Liver (tissue), 9 donors: ENCODE results near the gene KCNQ1. TPM values are rescaled to one million over a fixed set of nuclear protein-coding genes. Genes with fewer than 3 reads are reported as not detected.

Source experiments
- DNase-seq: peaks from one replicate; pipeline ENCODE4 v3.0.0-alpha.2; 2017; ENCODE audit warnings: low spot score
- H3K27ac ChIP-seq, 2 donors: one replicate each; pipeline ENCODE4 v1.7.0; 2013; ENCODE audit warnings: inconsistent platforms in 2 of 2, low read length in 2 of 2, control low read depth in 1 of 2, low read depth in 1 of 2, mild to moderate bottlenecking in 1 of 2
- H3K27me3 ChIP-seq, 4 donors: one replicate each; pipeline versions ENCODE4 v1.6.1 to v1.7.0; 2013; ENCODE audit warnings: low read length in 3 of 4, inconsistent platforms in 1 of 4, mild to moderate bottlenecking in 1 of 4, moderate library complexity in 1 of 4; ENCODE audit not compliant: control insufficient read depth in 4 of 4, insufficient read depth in 4 of 4
- H3K36me3 ChIP-seq, 4 donors: one replicate each; pipeline versions ENCODE4 v1.6.1 to v1.7.0; 2013; ENCODE audit warnings: low read length in 3 of 4, mild to moderate bottlenecking in 3 of 4, low read depth in 1 of 4, moderate library complexity in 1 of 4; ENCODE audit not compliant: control insufficient read depth in 4 of 4, insufficient read depth in 3 of 4
- H3K4me1 ChIP-seq, 4 donors: one replicate each; pipeline versions ENCODE4 v1.6.1 to v1.7.0; 2013; ENCODE audit warnings: low read length in 3 of 4, mild to moderate bottlenecking in 3 of 4, moderate library complexity in 1 of 4; ENCODE audit not compliant: control insufficient read depth in 4 of 4, insufficient read depth in 4 of 4
- H3K4me3 ChIP-seq, 3 donors: one replicate each; pipeline versions ENCODE4 v1.6.1 to v1.7.0; 2013; ENCODE audit warnings: low read length in 3 of 3, control low read depth in 1 of 3, low read depth in 1 of 3, mild to moderate bottlenecking in 1 of 3
- H3K9ac ChIP-seq, 2 donors: one replicate each; pipeline ENCODE4 v1.7.0; 2013; ENCODE audit warnings: low read length in 2 of 2, mild to moderate bottlenecking in 2 of 2, moderate library complexity in 2 of 2, control low read depth in 1 of 2, low read depth in 1 of 2
- H3K9me3 ChIP-seq, 4 donors: one replicate each; pipeline versions ENCODE4 v1.6.1 to v1.7.0; 2013; ENCODE audit warnings: low read length in 3 of 4; ENCODE audit not compliant: control insufficient read depth in 4 of 4
- EGR1 ChIP-seq, 2 donors: IDR thresholded peaks; 2 replicates each; pipeline ENCODE4 v1.6.1; 2016 to 2018; ENCODE audit warnings: antibody characterized with exemption in 2 of 2, low read depth in 2 of 2
- FOXA1 ChIP-seq: IDR thresholded peaks from 2 replicates; pipeline ENCODE4 v1.6.1; 2016; ENCODE audit warnings: antibody characterized with exemption
- FOXA2 ChIP-seq: IDR thresholded peaks from 2 replicates; pipeline ENCODE4 v1.6.1; 2016; ENCODE audit warnings: antibody characterized with exemption
- GABPA ChIP-seq, 2 donors: IDR thresholded peaks in 1 of 2; conservative IDR thresholded peaks in 1 of 2; 2 replicates each; pipeline ENCODE4 v1.6.1; 2016; ENCODE audit warnings: antibody characterized with exemption in 2 of 2, mild to moderate bottlenecking in 1 of 2, moderate library complexity in 1 of 2
- HNF4A ChIP-seq, 2 donors: conservative IDR thresholded peaks; 2 replicates each; pipeline ENCODE4 v1.6.1; 2016; ENCODE audit warnings: antibody characterized with exemption in 2 of 2, mild to moderate bottlenecking in 2 of 2
- HNF4G ChIP-seq: IDR thresholded peaks from 2 replicates; pipeline ENCODE4 v1.6.1; 2016; ENCODE audit warnings: antibody characterized with exemption
- JUND ChIP-seq, 2 donors: IDR thresholded peaks; 2 replicates each; pipeline ENCODE4 v1.6.1; 2016; ENCODE audit warnings: antibody characterized with exemption in 2 of 2
- NR2F2 ChIP-seq: IDR thresholded peaks from 2 replicates; pipeline ENCODE4 v1.6.1; 2016; ENCODE audit warnings: antibody characterized with exemption
- RAD21 ChIP-seq, 2 donors: IDR thresholded peaks; 2 replicates each; pipeline ENCODE4 v1.6.1; 2016; ENCODE audit warnings: antibody characterized with exemption in 2 of 2, mild to moderate bottlenecking in 2 of 2
- SP1 ChIP-seq: IDR thresholded peaks from 2 replicates; pipeline ENCODE4 v1.6.1; 2018; ENCODE audit warnings: antibody characterized with exemption, mild to moderate bottlenecking
- TAF1 ChIP-seq: conservative IDR thresholded peaks from 2 replicates; pipeline ENCODE4 v1.6.1; 2016; ENCODE audit warnings: antibody characterized with exemption, mild to moderate bottlenecking
- YY1 ChIP-seq: IDR thresholded peaks from 2 replicates; pipeline ENCODE4 v1.6.1; 2016; ENCODE audit warnings: antibody characterized with exemption, mild to moderate bottlenecking
- WGBS: extraction: QIAGEN DNeasy Blood & Tissue Kit; methylation state at CpG from one replicate; pipeline ENCODE4 v1.1.7; 2013; 5-methylcytosine and 5-hydroxymethylcytosine counted together
- polyA plus RNA-seq, 2 donors: library from polyadenylated mRNA; stranded (reverse) in 1 of 2; unstranded in 1 of 2; fragments of 200-250 nt in 1 of 2; fragments of >200 nt in 1 of 2; fragmentation: Nextera tagmentation in 1 of 2; extraction: Ambion mirVana in 1 of 2; gene quantifications; one replicate each; pipeline versions ENCODE4 v1.2.1 to v1.2.3, GENCODE V29; 2013 to 2015
- total RNA-seq, 2 donors: library from RNA; depleted of rRNA; stranded (reverse); fragments of >200 nt; gene quantifications; one replicate each; pipeline ENCODE4 v1.2.3, GENCODE V29; 2014
- TF ChIP-seq, protein P1 (sequence below): fragments of 150-350 bp; IDR thresholded peaks from 2 replicates; pipeline ENCODE4 v1.5.1; 2017; ENCODE audit warnings: improper control_type of control experiment, low read depth, low read length; ENCODE audit not compliant: missing input control
- TF ChIP-seq, protein P2 (sequence below): IDR thresholded peaks from 2 replicates; pipeline ENCODE4 v1.6.1; 2016; ENCODE audit warnings: antibody characterized with exemption
- TF ChIP-seq, protein P3 (sequence below): IDR thresholded peaks from 2 replicates; pipeline ENCODE4 v1.6.1; 2016; ENCODE audit warnings: antibody characterized with exemption
- TF ChIP-seq, protein P4 (sequence below): IDR thresholded peaks from 2 replicates; pipeline ENCODE4 v1.6.1; 2016; ENCODE audit warnings: antibody characterized with exemption, mild to moderate bottlenecking
- donor health status: healthy.
- donor health status: healthy.
- donor health status: healthy.
- donor health status: healthy.
- donor health status: healthy.

The KCNQ1 gene
- total and polyA plus RNA-seq, 4 donors: 0.31 to 2.2 (median 1.5) TPM

DNA sequence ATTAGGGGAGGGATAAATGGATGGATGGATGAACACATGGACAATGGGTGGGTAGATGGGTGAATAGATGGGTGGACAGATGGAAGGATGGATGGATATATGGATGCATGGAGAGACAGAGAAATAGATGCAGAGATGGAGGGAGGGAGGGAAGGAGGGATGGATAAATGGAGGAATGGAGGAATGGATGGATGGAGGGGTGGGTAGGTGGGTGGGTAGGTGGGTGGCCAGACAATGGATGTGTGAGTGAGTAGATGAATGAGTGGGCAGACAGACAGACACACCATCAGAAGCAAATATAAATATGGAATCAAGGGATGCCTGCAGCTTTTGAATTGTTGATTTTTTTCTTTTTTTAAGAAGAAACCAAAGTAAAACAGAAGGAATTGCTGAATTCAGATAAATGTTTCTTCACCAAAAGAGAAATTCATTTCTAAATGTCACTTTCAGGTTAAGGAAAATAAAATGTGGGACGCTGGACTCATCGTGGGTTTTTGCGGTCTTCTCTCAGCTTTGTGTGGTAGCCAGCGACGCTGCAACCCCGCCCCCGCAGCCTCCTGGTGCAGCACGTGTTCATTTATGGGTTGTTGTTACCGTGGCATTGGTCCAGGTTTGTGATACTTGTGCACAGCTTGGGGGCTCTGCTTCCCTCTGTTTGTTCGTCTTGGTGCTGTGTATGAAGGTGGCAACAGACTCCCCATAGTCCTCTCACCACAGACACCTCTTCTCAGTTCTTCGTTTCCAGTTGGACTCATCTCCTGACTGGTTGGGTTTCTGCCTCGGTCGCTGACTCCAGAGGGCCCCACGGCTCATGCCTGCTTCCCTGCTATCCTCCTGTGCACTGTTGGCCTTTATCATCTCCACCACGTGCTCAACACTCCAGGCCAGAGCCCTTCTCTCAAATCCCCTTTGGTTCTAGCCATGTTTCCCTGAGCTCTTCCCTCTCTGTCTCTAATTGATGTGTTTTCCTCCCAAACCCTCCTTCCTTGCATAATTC is 364.3 kb downstream of the KCNQ1 start:
- H3K9ac ChIP-seq: no peak overlapping the region
- no peaks in the 10 kb centered on the region for H3K27me3 ChIP-seq
- H3K27ac ChIP-seq: no peak overlapping the region
- H3K9me3 ChIP-seq: peaks cover 0 to 6% (median 5%) of the 10 kb centered on the region in 4 donors
- no peaks in the 10 kb centered on the region for H3K36me3 ChIP-seq
- H3K4me3 ChIP-seq: no peak overlapping the region
- TF ChIP-seq NR2F2: no peak
- TF ChIP-seq FOXA2: no peak
- no peak for TF ChIP-seq SP1
- no peak for TF ChIP-seq FOXA1
- TF ChIP-seq YY1: no peak
- TF ChIP-seq, protein P1, sequence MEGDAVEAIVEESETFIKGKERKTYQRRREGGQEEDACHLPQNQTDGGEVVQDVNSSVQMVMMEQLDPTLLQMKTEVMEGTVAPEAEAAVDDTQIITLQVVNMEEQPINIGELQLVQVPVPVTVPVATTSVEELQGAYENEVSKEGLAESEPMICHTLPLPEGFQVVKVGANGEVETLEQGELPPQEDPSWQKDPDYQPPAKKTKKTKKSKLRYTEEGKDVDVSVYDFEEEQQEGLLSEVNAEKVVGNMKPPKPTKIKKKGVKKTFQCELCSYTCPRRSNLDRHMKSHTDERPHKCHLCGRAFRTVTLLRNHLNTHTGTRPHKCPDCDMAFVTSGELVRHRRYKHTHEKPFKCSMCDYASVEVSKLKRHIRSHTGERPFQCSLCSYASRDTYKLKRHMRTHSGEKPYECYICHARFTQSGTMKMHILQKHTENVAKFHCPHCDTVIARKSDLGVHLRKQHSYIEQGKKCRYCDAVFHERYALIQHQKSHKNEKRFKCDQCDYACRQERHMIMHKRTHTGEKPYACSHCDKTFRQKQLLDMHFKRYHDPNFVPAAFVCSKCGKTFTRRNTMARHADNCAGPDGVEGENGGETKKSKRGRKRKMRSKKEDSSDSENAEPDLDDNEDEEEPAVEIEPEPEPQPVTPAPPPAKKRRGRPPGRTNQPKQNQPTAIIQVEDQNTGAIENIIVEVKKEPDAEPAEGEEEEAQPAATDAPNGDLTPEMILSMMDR: no peak
- TF ChIP-seq TAF1: no peak
- no peak for TF ChIP-seq GABPA (IDR thresholded peaks at IDR 0.05 in 1 of 2, conservative IDR thresholded peaks at IDR 0.05 in 1 of 2)
- 84% methylated on average over 15 of the region's 15 CpGs for WGBS
- no peaks in the 10 kb centered on the region for H3K4me1 ChIP-seq
- DNase-seq: no peak

DNA sequence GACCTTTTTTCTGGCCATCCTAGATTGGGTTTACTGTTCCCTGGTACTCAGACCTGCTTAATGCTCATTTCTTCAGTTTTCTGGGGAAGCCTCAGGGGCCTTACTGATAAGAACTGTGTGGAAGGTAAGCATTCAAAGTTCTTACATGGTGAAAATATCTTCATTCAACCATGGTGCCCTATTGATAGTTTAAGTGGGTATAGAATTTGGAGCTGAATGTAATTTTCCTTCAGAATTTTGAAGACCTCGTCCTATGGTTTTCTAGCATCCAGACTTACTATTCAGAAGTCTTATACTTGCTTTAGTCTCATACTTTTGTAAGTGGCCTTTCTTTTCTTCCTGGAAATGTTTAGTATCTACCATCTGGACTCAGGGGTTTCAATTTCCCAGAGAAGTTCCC is 365.0 kb downstream of the KCNQ1 start:
- 66% methylated on average over 1 of the region's 1 CpG for WGBS
- H3K27ac ChIP-seq: no peak overlapping the region

More for the DNA sequence above, 365.0 kb downstream of the KCNQ1 start:
- Histone ChIP-seq H3K27me3 (no peaks in the 10 kb centered on the region), H3K36me3 (no peaks in the 10 kb centered on the region), H3K4me1 (no peaks in the 10 kb centered on the region), H3K9ac (no peak overlapping the region), H3K4me3 (no peak overlapping the region), H3K9me3 (peaks cover 0 to 6% (median 6%) of the 10 kb centered on the region in 4 donors)
- DNase-seq: no peak
- TF ChIP-seq SP1 (no peak), FOXA1 (no peak), EGR1 (IDR thresholded peaks at IDR 0.05; ENCODE audit: low read depth in 2 of 2) (no peak), TAF1 (no peak), JUND (IDR thresholded peaks at IDR 0.05) (no peak), HNF4A (conservative IDR thresholded peaks at IDR 0.05) (no peak), RAD21 (IDR thresholded peaks at IDR 0.05) (no peak), HNF4G (no peak), NR2F2 (no peak)
- TF ChIP-seq, protein P2, sequence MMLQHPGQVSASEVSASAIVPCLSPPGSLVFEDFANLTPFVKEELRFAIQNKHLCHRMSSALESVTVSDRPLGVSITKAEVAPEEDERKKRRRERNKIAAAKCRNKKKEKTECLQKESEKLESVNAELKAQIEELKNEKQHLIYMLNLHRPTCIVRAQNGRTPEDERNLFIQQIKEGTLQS: no peak
- TF ChIP-seq, protein P3, sequence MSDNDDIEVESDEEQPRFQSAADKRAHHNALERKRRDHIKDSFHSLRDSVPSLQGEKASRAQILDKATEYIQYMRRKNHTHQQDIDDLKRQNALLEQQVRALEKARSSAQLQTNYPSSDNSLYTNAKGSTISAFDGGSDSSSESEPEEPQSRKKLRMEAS: no peak
- TF ChIP-seq, protein P4, sequence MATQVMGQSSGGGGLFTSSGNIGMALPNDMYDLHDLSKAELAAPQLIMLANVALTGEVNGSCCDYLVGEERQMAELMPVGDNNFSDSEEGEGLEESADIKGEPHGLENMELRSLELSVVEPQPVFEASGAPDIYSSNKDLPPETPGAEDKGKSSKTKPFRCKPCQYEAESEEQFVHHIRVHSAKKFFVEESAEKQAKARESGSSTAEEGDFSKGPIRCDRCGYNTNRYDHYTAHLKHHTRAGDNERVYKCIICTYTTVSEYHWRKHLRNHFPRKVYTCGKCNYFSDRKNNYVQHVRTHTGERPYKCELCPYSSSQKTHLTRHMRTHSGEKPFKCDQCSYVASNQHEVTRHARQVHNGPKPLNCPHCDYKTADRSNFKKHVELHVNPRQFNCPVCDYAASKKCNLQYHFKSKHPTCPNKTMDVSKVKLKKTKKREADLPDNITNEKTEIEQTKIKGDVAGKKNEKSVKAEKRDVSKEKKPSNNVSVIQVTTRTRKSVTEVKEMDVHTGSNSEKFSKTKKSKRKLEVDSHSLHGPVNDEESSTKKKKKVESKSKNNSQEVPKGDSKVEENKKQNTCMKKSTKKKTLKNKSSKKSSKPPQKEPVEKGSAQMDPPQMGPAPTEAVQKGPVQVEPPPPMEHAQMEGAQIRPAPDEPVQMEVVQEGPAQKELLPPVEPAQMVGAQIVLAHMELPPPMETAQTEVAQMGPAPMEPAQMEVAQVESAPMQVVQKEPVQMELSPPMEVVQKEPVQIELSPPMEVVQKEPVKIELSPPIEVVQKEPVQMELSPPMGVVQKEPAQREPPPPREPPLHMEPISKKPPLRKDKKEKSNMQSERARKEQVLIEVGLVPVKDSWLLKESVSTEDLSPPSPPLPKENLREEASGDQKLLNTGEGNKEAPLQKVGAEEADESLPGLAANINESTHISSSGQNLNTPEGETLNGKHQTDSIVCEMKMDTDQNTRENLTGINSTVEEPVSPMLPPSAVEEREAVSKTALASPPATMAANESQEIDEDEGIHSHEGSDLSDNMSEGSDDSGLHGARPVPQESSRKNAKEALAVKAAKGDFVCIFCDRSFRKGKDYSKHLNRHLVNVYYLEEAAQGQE: no peak
